ENCODE data around the gene KNG1.

The KNG1 gene

DNA sequence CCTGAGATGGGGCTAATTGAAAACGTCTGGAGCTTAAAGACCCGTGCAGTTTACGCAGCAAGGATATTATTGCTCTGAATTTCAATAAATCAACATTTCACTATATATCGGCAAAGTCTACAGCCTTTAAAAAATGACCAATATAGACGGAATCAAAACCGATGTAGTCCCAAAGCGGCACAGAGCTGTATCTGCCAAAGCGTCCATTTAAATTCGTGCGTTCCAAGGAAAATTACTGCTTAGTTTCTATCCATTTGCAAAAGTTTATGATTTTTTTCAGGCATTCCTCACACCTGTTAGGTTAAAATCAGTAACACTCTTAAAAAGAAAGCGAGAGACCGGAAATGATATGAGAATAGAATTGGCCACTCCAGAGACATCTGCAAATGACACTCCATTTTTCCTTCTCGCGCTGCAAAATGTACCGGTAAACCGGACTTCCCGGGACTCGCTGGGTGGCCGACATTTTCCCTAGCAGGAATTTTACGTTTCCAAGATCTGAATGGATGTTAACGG, 65.4 kb downstream of the KNG1 start:
- DNase-seq, result no peak

DNA sequence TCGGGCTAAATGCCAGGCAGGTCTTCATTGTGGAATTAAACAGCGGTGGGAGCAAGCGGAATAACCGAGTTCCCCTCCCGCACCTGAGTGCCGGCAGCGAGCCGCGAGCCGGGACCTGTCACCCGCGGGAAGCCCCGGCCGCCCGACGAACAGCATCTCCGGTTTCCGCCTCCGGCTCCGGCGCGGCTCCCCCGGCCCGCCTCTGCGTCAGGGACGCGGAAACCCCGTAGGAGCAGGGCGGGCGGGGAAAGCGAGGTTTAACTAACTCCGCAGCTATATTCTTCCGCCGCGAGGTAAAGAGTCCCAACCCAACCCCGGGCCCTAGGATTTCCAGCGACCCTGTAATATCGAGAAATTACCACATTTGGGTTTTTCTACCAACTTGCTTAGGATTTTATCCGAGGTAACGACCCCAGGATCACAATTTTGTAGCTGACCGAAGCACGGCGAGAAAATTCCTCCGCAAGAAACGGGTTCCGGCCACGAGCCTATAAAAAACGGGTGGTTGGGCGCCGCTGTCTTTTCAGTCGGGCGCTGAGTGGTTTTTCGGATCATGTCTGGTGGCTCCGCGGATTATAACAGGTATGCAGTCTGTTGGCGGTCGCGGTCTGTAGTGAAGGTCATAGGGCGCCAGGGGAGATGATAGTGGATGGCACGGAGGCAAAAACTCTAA, 66.0 kb downstream of the KNG1 start, which contains the start of gene EIF4A2:
Gene EIF4A2, plus strand, starts transcription at position 520 of the 673 bp plus-strand sequence. Its CDS starts 34 bp downstream, at position 554.
- DNase-seq, result peak; percentile 91

DNA sequence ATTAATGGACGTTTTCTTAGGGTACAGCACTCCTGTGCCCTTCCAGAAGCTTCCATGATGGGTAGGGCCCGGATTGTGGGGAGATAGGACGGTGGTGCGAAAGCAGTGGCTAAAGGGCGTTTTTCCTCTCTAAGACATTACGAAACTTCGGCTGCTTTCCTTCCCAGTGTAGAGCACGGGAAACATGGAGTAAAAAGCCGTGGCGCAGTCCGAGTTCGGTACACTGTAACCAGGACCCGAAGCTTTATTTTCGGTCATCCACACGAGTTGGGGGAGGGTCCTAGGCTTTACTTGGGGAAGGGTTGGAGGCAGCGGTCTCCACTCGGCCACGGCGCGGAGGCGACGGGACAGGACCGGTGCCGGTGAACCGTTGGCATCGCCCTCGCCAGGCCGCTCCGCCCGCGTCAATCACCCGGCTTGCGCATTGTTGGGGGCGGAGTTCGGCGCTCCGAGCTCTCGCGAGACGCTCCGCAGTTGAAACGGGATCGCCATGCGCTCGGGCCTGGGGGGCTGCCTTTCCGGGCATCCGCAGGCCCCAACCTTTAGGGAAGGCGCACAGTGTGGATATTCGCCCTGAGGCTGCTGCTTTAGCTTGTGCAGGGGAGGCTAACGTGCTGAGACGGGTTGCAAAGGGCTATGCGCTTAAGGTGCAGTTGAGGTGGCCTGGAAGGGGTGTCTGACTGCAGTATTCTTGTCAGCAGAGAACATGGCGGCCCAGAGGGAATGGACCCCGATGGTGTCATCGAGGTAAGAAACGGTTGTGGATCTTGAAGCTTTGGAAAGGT, 66.8 kb downstream of the KNG1 start:
- DNase-seq, result peak; percentile 76

DNA sequence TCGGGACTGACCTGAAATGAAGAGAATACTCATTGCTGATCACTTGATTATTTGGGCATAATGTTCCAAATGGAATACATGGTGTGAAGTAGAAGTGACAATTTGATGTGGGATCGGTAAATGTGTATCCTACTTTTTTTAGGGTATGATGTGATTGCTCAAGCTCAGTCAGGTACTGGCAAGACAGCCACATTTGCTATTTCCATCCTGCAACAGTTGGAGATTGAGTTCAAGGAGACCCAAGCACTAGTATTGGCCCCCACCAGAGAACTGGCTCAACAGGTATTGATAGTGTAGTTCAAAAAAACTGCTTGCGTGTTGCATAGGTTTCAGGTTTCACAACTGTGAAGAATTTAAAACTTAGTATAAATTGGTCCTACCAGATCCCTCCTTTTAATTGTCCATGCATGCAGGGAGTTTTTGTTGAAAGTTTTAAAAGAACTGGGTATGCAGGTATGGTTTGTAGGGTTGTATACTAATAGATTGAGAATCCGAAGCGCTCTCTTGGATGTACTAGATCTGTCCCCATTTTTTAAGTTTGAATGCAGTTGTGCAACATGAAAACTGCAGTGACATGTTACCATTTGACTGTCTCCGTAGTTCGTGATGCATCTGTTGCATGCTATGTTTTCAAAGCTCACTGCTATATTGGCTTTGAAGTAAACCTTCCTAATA, 67.8 kb downstream of the KNG1 start:
- DNase-seq, result no peak

DNA sequence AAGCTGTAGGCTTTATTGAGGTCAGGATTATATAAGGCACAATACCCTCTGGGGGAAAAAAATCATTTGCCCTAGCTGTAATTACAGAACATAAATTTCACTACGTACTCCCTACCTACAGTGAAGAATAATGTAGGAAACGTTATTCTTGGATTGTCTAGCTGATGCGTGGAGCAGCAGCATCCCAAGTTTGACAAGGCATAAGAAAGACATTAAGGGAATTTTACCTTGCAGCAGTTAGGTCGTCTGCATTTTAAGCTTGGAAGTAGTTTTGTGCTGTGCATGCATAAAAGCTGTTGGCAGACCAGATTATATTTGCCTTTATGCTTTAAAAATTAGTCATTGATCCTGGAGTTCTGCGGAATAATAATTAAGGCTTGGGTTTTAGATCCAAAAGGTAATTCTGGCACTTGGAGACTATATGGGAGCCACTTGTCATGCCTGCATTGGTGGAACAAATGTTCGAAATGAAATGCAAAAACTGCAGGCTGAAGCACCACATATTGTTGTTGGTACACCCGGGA, 68.4 kb downstream of the KNG1 start:
- no peak for DNase-seq

DNA sequence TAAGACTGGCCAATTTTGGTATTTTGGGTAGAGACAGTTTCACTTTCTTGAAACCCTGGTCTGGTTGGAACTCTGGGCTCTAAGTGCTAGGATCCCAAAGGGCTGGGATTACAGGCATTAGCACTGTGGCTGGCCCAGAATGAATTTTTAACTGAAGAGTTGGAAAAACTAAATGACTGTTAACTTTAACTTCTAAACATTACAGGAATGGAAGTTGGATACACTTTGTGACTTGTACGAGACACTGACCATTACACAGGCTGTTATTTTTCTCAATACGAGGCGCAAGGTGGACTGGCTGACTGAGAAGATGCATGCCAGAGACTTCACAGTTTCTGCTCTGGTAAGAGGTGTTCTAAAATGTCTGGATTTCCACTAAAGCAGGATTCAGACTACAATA, 69.8 kb downstream of the KNG1 start:
- DNase-seq, result no peak

DNA sequence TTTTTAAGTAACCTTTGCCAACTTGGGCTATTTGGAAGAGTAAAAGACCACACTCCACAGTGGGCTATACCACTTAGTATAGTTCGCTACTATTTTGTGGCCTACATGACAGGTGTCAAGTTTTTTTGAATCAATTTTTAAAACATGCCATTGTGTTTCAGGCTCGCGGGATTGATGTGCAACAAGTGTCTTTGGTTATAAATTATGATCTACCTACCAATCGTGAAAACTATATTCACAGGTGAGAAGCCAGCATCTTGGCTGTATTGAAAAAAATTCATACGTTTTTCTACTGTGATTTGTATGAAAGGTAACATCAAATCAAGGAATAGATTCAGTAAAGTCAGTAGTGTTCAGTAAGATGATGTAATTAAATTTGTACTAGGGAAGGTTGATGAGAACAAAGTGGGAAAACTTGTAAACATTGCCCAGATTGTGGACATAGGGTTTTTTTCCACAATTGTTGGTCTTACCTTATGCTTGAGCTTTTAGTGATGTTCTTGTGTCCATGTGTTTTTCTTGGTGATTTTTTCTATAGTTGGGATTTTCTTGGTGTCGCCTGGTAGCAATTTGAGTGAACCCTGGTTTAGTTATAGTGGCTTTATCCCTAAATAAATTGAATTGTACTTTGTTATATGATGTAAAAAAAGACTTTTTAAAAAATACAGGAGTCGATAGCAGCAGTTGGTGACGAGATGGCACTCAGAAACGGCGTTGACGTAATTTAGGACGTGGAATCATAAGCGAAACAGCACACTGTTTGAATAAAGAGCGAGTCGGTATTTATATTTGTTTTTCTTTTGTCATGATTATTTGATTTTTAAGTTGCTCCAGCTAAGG, 70.7 kb downstream of the KNG1 start:
- no peak for DNase-seq

DNA sequence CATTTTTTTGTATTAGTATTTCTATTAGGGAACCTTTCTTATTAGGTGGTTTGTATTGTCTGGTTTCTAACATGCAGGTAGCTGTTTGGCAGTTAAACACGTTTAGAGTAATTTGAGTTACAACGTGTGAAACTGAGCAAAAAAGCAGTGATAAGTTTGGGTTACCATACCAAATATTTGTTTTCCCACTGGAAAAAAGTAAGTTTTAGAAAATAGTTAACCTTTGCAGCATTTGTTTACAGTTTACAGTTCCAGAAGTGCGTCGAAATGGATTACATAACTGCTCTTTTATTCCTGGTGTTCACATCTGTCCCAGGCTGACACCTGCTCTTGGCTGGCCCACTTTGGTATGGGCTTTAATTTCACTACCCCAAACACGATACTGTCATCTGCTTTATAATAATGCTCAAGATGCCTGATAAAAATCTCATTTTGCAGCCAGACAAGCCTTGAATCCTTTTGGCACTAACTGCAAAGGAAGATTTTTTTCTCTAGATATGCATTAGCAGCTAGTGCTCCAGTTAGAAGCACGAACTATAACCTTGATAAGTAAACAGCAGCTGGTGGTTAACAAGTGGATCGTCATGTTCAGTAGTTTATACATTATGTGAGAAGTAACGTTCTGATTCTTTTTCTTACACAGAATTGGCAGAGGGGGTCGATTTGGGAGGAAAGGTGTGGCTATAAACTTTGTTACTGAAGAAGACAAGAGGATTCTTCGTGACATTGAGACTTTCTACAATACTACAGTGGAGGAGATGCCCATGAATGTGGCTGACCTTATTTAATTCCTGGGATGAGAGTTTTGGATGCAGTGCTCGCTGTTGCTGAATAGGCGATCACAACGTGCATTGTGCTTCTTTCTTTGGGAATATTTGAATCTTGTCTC, 71.6 kb downstream of the KNG1 start:
- DNase-seq, result no peak

DNA sequence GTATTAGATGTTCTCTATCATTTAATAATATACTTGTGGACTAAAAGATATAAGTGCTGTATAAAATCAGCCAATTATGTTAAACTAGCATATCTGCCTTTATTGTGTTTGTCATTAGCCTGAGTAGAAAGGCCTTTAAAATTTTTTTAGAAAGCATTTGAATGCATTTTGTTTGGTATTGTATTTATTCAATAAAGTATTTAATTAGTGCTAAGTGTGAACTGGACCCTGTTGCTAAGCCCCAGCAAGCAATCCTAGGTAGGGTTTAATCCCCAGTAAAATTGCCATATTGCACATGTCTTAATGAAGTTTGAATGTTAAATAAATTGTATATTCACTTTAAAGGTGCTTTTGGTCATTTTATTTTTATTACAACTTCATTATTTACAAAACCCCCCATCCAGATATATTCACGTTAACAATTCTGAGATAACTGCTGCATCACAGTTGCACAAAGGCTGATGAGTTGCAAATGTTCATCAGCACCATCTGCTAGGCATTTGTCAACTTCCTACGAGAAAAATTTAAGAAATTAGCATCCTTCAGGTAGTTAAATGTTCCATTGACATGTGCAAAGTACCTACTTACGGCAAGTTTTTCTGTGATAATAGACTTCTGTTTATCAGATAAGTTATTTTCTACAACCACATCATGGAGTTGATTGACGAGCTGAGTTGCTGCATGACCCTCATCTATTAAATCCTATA, 72.5 kb downstream of the KNG1 start:
- DNase-seq, result no peak

DNA sequence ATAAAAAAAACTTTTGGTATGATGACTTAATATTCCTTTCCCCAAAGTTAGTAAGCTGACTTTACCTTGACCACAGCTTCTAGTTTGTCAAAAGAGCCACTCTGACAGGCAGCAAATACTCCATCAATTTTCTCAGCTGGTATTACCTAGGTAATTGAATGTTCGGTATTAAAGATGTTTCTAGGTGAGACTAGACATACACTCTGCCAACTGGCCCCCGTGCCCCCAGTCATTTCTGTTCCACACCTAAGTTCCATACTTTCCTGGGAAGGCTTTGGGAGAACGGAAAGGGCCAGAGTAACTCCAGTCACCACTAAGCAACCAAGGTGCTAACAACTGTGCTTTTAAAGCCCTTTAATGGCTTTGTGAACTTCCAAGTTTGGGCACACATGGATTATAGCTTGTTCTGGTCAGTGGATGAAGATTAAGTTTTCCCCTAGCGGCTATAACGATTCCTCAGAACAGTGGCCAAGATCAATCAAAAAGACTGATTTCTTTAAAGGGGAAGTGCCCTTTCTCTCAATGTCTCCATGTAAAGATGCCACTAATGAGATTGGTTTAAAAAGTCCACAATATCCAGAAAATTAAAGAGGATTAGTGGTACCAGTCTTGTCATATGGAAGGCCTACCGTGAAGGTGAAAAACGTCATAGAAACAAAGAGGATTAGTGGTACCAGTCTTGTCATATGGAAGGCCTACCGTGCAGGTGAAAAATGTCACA, 73.3 kb downstream of the KNG1 start:
- no peak for DNase-seq

Measured in activated naive CD4-positive, alpha-beta T cell treated with Interleukin-2 at 50 U/mL for 16 hours (primary cell).